Panc1 (cell line): ENCODE measurements around the gene XYLT1. TPM values are rescaled to one million over a fixed set of nuclear protein-coding genes. Genes with fewer than 3 reads are reported as not detected.

Experiments
- ATAC-seq: fragments of 200-7000 bp; cut with Tn5 transposase; 2 replicates; pipeline ENCODE4 v1.9.1; 2020; ENCODE audit warnings: mild to moderate bottlenecking, moderate library complexity
- BruUV-seq: library from RNA; stranded (reverse); fragments of 400-500 nt; replicated peaks from 2 replicates; lab custom pipeline; 2021; lab: Mats Ljungman, UMichigan
- CTCF ChIA-PET: fragments of 300-600 bp; sonication (Branson Sonifier 250); formaldehyde crosslinking; loops from one replicate; lab custom pipeline; 2022; ENCODE audit warnings: antibody characterized with exemption; lab: Charles Lee
- POLR2A ChIA-PET: fragments of 300-600 bp; sonication (Branson Sonifier 250); formaldehyde crosslinking; loops from one replicate; lab custom pipeline; 2022; ENCODE audit warnings: antibody characterized with exemption; lab: Charles Lee
- DNase-seq: peaks from one replicate; pipeline ENCODE4 v3.0.0-alpha.2; 2010; ENCODE audit warnings: low read depth, low spot score
- H3K27ac ChIP-seq: 2 replicates; pipeline ENCODE4 v1.5.1; 2011; ENCODE audit warnings: mild to moderate bottlenecking, low read length, inconsistent platforms
- H3K27me3 ChIP-seq: fragments of 200-500 bp; sonication (Bioruptor generic); 2 replicates; pipeline ENCODE4 v1.6.0; 2014; ENCODE audit warnings: low read length, inconsistent platforms; ENCODE audit not compliant: control insufficient read depth, insufficient read depth
- H3K36me3 ChIP-seq: fragments of 200-500 bp; sonication (Bioruptor generic); 2 replicates; pipeline ENCODE4 v1.5.1; 2014; ENCODE audit warnings: inconsistent platforms, mild to moderate bottlenecking, low read length, moderate library complexity; ENCODE audit not compliant: control insufficient read depth, insufficient read depth
- H3K4me1 ChIP-seq: 2 replicates; pipeline ENCODE4 v1.5.1; 2011; ENCODE audit warnings: inconsistent platforms, mild to moderate bottlenecking, low read length, moderate library complexity; ENCODE audit not compliant: control insufficient read depth, insufficient read depth
- H3K4me3 ChIP-seq, 2 experiments: 2 replicates each; pipeline ENCODE4 v1.5.1; 2011 to 2012; ENCODE audit warnings: low read depth in 2 of 2, low read length in 2 of 2, mild to moderate bottlenecking in 2 of 2, inconsistent platforms in 1 of 2, moderate library complexity in 1 of 2
- H3K9me3 ChIP-seq: fragments of 200-500 bp; sonication (Bioruptor generic); 2 replicates; pipeline ENCODE4 v1.5.1; 2014; ENCODE audit warnings: low read depth, mild to moderate bottlenecking, inconsistent platforms, low read length, moderate library complexity; ENCODE audit not compliant: control insufficient read depth, insufficient read depth
- CTCF ChIP-seq: fragments of 450-650 bp; IDR thresholded peaks from 2 replicates; pipeline ENCODE4 v1.5.1; 2017; ENCODE audit warnings: mild to moderate bottlenecking
- POLR2AphosphoS5 ChIP-seq: IDR thresholded peaks from 2 replicates; pipeline ENCODE4 v1.6.1; 2012; ENCODE audit warnings: mild to moderate bottlenecking, low read depth, low read length, moderate library complexity
- REST ChIP-seq, 2 experiments: IDR thresholded peaks; 2 replicates each; pipeline ENCODE4 v1.6.1; 2011 to 2012; ENCODE audit warnings: low read depth in 2 of 2, control low read depth in 1 of 2, low read length in 1 of 2, mild to moderate bottlenecking in 1 of 2, moderate library complexity in 1 of 2; ENCODE audit not compliant: insufficient read depth in 1 of 2
- SIN3A ChIP-seq: IDR thresholded peaks from 2 replicates; pipeline ENCODE4 v1.6.1; 2012; ENCODE audit warnings: low read depth, mild to moderate bottlenecking, low read length, moderate library complexity, borderline replicate concordance; ENCODE audit not compliant: insufficient read depth
- TCF7L2 ChIP-seq: IDR thresholded peaks from 2 replicates; pipeline ENCODE4 v1.6.1; 2011; ENCODE audit warnings: mild to moderate bottlenecking, low read depth, low read length, inconsistent platforms
- in situ Hi-C: cut with HindIII; loops from 2 replicates; pipeline ENCODE4 v1.10.0; 2016; ENCODE audit warnings: low sequenced_read_pairs, low pct_unique_long_range_greater_than_20kb
- intact Hi-C: fragments of 100-400 bp; cut with micrococcal nuclease; formaldehyde crosslinking; loops from one replicate; pipeline ENCODE4 v1.10.0; 2022; ENCODE audit not compliant: unreplicated experiment
- total RNA-seq: library from RNA; stranded (reverse); gene quantifications from one replicate; pipeline ENCODE4 v1.2.1, GENCODE V29; 2021; ENCODE audit not compliant: unreplicated experiment

XYLT1 gene
- total RNA-seq, 1 experiment from 2014 or later: 0.62 TPM

- intact Hi-C loops: no loop called here
- H3K27ac ChIP-seq: no peak overlapping the region
- H3K9me3 ChIP-seq: no peaks in the 10 kb centered on the region
- in situ Hi-C loops: no loop called here
- H3K4me3 ChIP-seq: no peak overlapping the region
- POLR2A ChIA-PET: no interaction called here
- ATAC-seq: no peak
- no peak for DNase-seq
- no peaks in the 10 kb centered on the region for H3K27me3 ChIP-seq
- CTCF ChIA-PET: no interaction called here
- TF ChIP-seq TCF7L2: no peak
- no peak for TF ChIP-seq SIN3A
- no peak for TF ChIP-seq CTCF
- TF ChIP-seq POLR2AphosphoS5: no peak
- TF ChIP-seq REST (IDR thresholded peaks at IDR 0.05; ENCODE audit: insufficient read depth in 1 of 2, low read depth in 2 of 2, low read length in 1 of 2): no peak
- H3K36me3 ChIP-seq: no peaks in the 10 kb centered on the region
- H3K4me1 ChIP-seq: no peaks in the 10 kb centered on the region
- BruUV-seq: no TSS peak
Measured at GRCh38 chr16:17159617-17160016, 311.1 kb downstream of the XYLT1 start.

GRCh38 chr16:17155936-17156335, 314.8 kb downstream of the XYLT1 start:
- no peak for ATAC-seq
- POLR2A ChIA-PET: no interaction called here
- DNase-seq: no peak
- H3K9me3 ChIP-seq: no peaks in the 10 kb centered on the region
- CTCF ChIA-PET: no interaction called here
- no peak overlapping the region for H3K27ac ChIP-seq
- intact Hi-C loops (no loop called here), in situ Hi-C loops (no loop called here)
- H3K4me3 ChIP-seq: no peak overlapping the region
- H3K36me3 ChIP-seq: no peaks in the 10 kb centered on the region
- TF ChIP-seq REST (IDR thresholded peaks at IDR 0.05; ENCODE audit: insufficient read depth in 1 of 2, low read depth in 2 of 2, low read length in 1 of 2) (no peak), CTCF (no peak), POLR2AphosphoS5 (no peak), SIN3A (no peak), TCF7L2 (no peak)
- no peaks in the 10 kb centered on the region for H3K4me1 ChIP-seq
- H3K27me3 ChIP-seq: no peaks in the 10 kb centered on the region
- no TSS peak for BruUV-seq
